SJCRH30 (cell line): ENCODE measurements around the gene CEP162. TPM values are rescaled to one million over a fixed set of nuclear protein-coding genes. Genes with fewer than 3 reads are reported as not detected.
"Not testable (repeated sequence)": the region's sequence is repeated elsewhere in the genome, so short reads cannot be mapped to it uniquely, and the experiment has no call there.

Experiments used
- DNase-seq, 2 experiments: peaks; one replicate each; pipeline ENCODE4 v3.0.0-alpha.2; 2015 to 2020
- H3K27ac ChIP-seq: fragments of 250-450 bp; sonication (Bioruptor Pico); 2 replicates; pipeline ENCODE4 v1.5.1; 2020; ENCODE audit warnings: mild to moderate bottlenecking, moderate library complexity
- H3K27me3 ChIP-seq: fragments of 250-450 bp; sonication (Bioruptor Pico); 2 replicates; pipeline ENCODE4 v1.5.1; 2020; ENCODE audit warnings: mild to moderate bottlenecking, moderate library complexity
- H3K36me3 ChIP-seq: fragments of 250-450 bp; sonication (Bioruptor Pico); 2 replicates; pipeline ENCODE4 v1.5.1; 2020; ENCODE audit warnings: mild to moderate bottlenecking, moderate library complexity
- H3K4me1 ChIP-seq: fragments of 250-450 bp; sonication (Bioruptor Pico); 2 replicates; pipeline ENCODE4 v1.5.1; 2020; ENCODE audit warnings: mild to moderate bottlenecking, moderate library complexity
- H3K4me3 ChIP-seq: fragments of 250-450 bp; sonication (Bioruptor Pico); 2 replicates; pipeline ENCODE4 v1.5.1; 2020; ENCODE audit warnings: mild to moderate bottlenecking, moderate library complexity
- H3K9me3 ChIP-seq: fragments of 250-450 bp; sonication (Bioruptor Pico); replicated peaks from 2 replicates; pipeline ENCODE4 v1.5.1; 2020; ENCODE audit warnings: mild to moderate bottlenecking, moderate library complexity
- total RNA-seq: library from RNA; depleted of rRNA; stranded (reverse); fragments of >200 nt; shearing (Covaris generic); gene quantifications from 2 replicates; pipeline ENCODE4 v1.2.3, GENCODE V29; 2014

CEP162 gene
- total RNA-seq, 1 experiment from 2014 or later = 8.3 TPM

DNA sequence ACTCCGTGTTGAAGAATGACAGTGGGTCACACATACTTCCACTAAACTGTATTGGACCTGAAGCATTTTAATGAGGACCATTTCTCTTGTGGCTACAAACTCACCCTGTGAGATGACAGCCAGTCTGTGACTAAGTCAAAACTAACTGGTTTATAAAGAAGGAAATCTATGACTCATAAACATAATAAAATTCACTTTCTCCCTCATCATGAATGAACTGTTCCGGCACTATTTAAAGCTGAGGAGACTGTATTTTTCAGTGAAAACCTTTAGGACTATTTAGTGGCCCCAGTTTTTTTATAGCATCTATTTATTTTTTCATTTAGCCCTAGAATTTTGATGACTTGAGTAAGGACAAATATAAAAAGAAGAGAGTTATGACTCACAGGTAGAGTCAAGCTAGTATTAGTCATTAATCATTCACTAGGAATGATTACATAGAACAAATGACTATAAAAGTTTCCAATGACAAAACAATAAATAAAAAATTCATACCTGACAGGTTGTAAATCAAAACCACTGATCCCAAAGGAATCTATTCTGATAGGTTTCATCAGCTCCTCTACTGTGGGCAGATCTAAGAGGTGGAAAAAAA is 34.2 kb downstream of the CEP162 start:
- no peaks in the 10 kb centered on the region for H3K4me1 ChIP-seq
- H3K27ac ChIP-seq = no peak overlapping the region
- peaks cover 24% of the 10 kb centered on the region for H3K36me3 ChIP-seq
- no peaks in the 10 kb centered on the region for H3K9me3 ChIP-seq
- H3K27me3 ChIP-seq = no peaks in the 10 kb centered on the region
- no peak for DNase-seq
- H3K4me3 ChIP-seq = no peak overlapping the region

DNA sequence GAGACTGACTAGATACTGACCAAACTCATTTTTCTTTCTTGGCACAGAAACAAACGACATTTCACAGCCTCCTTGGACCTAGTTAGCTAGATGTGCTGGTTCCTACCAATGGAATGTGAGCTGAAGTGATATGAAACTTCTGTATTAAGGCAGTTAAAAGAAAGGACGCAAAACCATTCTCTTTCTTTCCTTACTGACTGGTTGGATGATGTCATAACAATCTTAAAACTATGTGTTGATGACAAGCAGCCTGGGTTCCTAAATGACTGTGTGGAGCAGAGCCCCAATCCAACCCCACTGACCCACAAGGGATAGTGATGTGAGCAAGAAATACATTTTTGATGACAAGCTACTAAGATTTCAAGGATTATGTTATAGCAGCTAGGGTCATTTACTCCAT is 35.6 kb downstream of the CEP162 start:
- H3K4me3 ChIP-seq = no peak overlapping the region
- peaks cover 24% of the 10 kb centered on the region for H3K36me3 ChIP-seq
- DNase-seq = no peak
- no peaks in the 10 kb centered on the region for H3K9me3 ChIP-seq
- H3K4me1 ChIP-seq = no peaks in the 10 kb centered on the region
- H3K27me3 ChIP-seq = no peaks in the 10 kb centered on the region
- H3K27ac ChIP-seq = no peak overlapping the region

DNA sequence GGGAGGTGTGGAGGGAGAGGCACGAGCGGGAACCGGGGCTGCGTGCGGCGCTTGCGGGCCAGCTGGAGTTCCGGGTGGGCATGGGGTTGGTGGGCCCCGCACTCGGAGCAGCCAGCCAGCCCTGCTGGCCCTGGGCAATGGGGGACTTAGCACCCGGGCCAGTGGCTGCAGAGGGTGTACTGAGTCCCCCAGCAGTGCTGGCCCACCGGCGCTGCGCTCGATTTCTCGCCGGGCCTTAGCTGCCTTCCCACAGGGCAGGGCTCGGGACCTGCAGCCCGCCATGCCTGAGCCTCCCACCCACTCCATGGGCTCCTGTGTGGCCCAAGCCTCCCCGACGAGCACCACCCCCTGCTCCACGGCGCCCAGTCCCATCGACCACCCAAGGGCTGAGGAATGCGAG is 38.1 kb downstream of the CEP162 start:
- not testable (repeated sequence) for H3K9me3 ChIP-seq, DNase-seq, H3K27ac ChIP-seq, H3K4me3 ChIP-seq, H3K4me1 ChIP-seq, H3K27me3 ChIP-seq
- H3K36me3 ChIP-seq = peaks cover 21% of the 10 kb centered on the region

DNA sequence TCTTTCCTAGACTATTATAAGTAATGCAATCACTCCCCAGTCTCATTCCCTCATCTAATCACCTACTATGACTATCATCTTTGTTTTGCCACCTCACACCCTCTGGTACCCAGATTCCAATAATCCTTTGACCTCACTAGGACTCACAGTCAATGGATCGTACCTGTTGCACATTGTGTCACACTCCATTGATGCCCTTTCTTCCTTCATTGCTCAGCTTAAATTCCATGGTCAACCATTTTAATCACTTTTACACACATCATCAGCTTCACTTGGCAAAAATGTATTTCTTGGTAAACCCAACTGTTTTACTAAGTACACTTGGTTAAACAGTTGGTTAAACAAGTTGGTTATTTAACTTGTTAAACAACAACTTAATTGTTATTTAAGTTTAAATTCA is 44.0 kb downstream of the CEP162 start:
- Histone ChIP-seq H3K9me3 (no peaks in the 10 kb centered on the region; the same call in 1 of the 2 replicates), H3K36me3 (no peaks in the 10 kb centered on the region; the same call in 1 of the 2 replicates), H3K4me3 (no peak overlapping the region), H3K27ac (no peak overlapping the region), H3K27me3 (no peaks in the 10 kb centered on the region), H3K4me1 (no peaks in the 10 kb centered on the region)
- no peak for DNase-seq

DNA sequence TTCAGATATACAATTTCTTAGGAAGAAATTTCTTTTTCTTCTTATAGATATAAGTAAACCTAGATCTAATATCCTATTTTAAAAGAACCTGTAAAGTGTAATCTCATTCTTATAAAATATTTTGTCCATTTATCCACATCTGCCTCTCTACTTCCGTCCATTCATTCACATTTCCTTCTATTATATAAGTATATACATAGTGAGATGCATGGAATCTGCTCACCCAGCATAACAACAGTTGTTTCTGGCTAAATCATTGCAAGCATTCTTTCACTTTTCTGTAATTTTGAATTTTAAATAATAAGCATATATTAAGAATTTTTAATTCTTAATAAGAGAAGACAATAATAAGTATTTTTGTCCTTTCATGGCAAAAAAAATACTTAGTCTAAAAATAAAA is 45.4 kb downstream of the CEP162 start:
- no peak for DNase-seq
- no peaks in the 10 kb centered on the region for H3K27me3 ChIP-seq

DNA sequence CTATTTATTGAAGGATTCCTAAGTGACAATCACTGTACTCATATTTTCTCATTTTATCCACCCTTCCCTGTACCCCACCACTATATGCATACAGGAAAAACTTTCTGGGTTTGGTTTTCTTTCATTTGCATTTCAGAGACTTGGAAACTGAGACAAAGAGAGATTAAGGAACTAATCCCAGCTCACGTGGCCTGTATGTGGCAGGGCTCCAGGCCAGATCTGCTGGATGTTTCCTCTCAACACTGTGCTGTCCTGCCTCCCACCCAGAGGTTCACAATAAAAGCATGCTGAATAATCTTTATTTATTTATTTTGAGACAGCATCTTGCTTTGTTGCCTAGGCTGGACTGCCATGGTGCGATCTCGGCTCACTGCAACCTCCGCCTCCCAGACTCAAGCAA is 50.2 kb downstream of the CEP162 start:
- Histone ChIP-seq H3K36me3 (peaks cover 11% of the 10 kb centered on the region; the same call in 1 of the 2 replicates), H3K9me3 (no peaks in the 10 kb centered on the region; the same call in 1 of the 2 replicates), H3K4me3 (no peak overlapping the region), H3K27me3 (no peaks in the 10 kb centered on the region), H3K4me1 (no peaks in the 10 kb centered on the region), H3K27ac (no peak overlapping the region)
- DNase-seq = no peak

More for the DNA sequence above, 45.4 kb downstream of the CEP162 start:
- Histone ChIP-seq H3K9me3 (no peaks in the 10 kb centered on the region; the same call in 1 of the 2 replicates), H3K4me1 (no peaks in the 10 kb centered on the region), H3K36me3 (no peaks in the 10 kb centered on the region; the same call in 1 of the 2 replicates), H3K27ac (no peak overlapping the region), H3K4me3 (no peak overlapping the region)

DNA sequence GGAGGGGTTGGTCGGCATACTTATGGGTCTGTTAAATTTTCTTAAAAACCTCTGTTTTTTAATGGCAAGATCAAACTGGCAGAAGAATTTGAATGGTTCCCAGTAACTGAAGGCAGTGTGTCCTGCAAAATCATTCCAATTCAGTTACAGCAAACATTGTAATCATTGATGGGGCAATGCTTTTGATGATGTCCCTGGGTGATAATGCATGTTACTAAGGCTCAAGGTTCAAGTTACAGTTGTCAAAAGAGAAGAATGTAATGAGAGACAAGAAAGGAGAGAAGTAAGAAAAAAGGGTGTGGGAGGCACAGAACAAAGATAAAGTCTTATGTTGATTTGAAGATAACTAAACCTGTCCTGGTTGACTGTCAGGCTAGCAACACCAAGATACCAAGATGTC is 54.9 kb downstream of the CEP162 start:
- Histone ChIP-seq H3K4me1 (no peaks in the 10 kb centered on the region), H3K27ac (no peak overlapping the region), H3K36me3 (peaks cover 17% of the 10 kb centered on the region; the same call in 1 of the 2 replicates), H3K27me3 (no peaks in the 10 kb centered on the region), H3K4me3 (no peak overlapping the region), H3K9me3 (no peaks in the 10 kb centered on the region)
- no peak for DNase-seq

DNA sequence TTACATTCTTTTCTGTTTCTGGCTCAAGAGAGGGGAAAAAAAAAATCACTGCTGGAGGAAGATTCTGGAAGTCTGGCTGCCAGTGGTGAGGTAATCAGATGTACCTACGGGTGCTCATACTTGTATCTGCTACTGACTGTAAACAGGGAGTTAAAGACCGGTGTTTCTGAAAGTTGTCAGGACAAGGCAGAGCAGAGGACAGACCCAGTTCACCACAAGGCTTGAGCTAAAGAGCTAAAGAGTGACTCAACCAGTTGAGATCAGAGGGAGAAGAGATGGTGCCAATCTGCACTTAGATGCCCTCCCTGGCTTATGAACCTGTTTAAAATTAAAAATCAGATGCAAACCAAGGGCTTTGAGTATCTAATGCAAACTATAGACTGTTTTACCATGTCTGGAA is 55.4 kb downstream of the CEP162 start:
- no peak for DNase-seq
- Histone ChIP-seq H3K36me3 (peaks cover 17% of the 10 kb centered on the region; the same call in 1 of the 2 replicates), H3K27ac (no peak overlapping the region), H3K27me3 (no peaks in the 10 kb centered on the region), H3K4me3 (no peak overlapping the region), H3K9me3 (no peaks in the 10 kb centered on the region), H3K4me1 (no peaks in the 10 kb centered on the region)

DNA sequence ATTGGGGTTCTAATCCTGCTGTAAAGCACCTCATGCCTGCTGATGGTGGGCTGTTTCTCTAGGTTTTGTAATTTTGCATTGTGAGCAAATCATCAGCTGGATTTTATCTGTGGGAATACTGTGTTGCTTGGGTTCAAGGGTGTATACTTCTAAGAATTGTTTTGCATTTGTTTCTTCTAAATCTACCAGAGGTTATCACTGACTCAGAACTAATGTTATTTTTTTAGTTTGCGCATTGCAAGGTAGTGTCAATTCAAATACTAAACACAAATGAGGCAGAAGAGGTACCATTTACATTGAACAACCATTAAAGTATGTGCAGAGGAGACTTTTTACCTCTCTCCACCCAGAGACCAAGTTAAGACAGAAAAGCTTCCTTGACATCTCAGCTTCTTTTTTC is 60.0 kb downstream of the CEP162 start:
- Histone ChIP-seq H3K4me3 (no peak overlapping the region), H3K4me1 (no peaks in the 10 kb centered on the region), H3K9me3 (no peaks in the 10 kb centered on the region), H3K27ac (no peak overlapping the region), H3K27me3 (no peaks in the 10 kb centered on the region), H3K36me3 (peaks cover 6% of the 10 kb centered on the region)
- DNase-seq = no peak

DNA sequence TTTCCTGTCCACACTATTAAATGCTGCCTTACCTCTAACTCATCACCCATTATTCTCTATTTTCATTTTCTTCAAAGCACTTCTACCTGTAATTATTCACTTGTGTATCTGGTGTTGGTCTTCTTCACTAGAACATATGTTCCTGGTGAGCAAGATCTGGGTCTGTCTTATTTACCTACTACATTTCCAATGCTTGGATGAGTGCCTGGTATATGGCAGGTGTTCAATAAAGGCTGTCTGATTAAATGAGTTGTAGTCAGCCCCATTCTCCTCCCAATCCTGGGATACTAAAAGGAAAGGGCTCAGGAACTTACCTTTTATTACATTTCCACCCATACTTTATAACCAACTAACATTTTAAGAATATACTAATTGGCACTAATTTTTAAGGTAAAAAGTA is 61.0 kb downstream of the CEP162 start:
- Histone ChIP-seq H3K27ac (no peak overlapping the region), H3K36me3 (peaks cover 6% of the 10 kb centered on the region), H3K4me1 (no peaks in the 10 kb centered on the region), H3K27me3 (no peaks in the 10 kb centered on the region), H3K4me3 (no peak overlapping the region), H3K9me3 (no peaks in the 10 kb centered on the region)
- DNase-seq = no peak

DNA sequence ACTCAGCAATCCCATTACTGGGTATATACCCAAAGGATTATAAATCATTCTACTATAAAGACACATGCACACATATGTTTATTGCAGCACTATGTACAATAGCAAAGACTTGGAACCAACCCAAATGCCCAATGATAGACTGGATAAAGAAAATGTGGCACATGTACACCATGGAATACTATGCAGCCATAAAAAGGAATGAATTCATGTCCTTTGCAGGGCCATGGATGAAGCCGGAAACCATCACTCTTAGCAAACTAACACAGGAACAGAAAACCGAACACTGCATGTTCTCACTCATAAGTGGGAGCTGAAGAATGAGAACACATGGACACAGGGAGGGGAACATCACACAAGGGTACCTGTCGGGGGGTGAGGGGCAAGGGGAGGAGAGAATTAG is 63.1 kb downstream of the CEP162 start:
- not testable (repeated sequence) for H3K4me1 ChIP-seq, H3K27ac ChIP-seq, H3K9me3 ChIP-seq, H3K27me3 ChIP-seq, DNase-seq, H3K4me3 ChIP-seq
- H3K36me3 ChIP-seq = peaks cover 10% of the 10 kb centered on the region

DNA sequence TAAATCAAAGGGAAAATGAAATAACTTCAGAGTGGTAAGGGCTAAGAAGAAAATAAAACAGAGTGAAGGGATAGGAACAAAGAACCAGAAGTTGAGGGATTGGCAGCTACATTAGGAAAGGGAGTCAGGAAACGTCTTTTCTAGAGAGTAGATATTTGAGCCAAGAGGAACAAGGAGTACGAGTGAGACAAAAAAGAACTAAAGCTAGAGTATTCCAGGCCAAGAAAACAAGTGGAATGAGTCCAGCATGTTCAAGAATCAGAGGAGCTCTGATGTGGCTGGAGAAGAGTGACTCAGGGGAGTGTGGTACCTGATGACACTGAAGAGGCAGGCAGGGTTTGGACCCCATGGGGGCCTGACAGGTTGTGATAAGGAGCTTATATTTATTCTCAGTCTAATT is 66.3 kb downstream of the CEP162 start:
- Histone ChIP-seq H3K9me3 (no peaks in the 10 kb centered on the region), H3K4me1 (no peaks in the 10 kb centered on the region), H3K4me3 (no peak overlapping the region), H3K27ac (no peak overlapping the region), H3K36me3 (peaks cover 6% of the 10 kb centered on the region; the same call in 1 of the 2 replicates), H3K27me3 (no peaks in the 10 kb centered on the region)
- DNase-seq = no peak

DNA sequence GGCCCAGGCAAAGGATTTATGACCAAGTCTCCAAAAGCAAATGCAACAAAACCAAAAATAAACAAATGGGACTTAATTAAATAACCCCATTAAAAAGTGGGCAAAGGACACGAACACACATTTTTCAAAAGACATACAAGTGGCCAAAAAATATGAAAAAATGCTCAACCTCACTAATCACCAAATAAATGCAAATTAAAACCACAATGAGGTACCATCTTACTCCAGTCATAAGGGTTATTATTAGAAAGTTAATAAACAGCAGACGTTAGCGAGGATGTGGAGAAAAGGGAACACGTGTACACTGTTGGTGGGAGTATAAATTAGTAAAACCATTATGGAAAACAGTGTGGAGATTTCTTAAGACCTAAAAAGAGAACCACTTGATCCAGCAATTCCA is 71.1 kb downstream of the CEP162 start:
- H3K36me3 ChIP-seq = peaks cover 9% of the 10 kb centered on the region; the same call in 1 of the 2 replicates
- no peaks in the 10 kb centered on the region for H3K9me3 ChIP-seq
- no peak overlapping the region for H3K4me3 ChIP-seq
- DNase-seq = no peak
- H3K4me1 ChIP-seq = no peaks in the 10 kb centered on the region
- H3K27me3 ChIP-seq = no peaks in the 10 kb centered on the region
- no peak overlapping the region for H3K27ac ChIP-seq

DNA sequence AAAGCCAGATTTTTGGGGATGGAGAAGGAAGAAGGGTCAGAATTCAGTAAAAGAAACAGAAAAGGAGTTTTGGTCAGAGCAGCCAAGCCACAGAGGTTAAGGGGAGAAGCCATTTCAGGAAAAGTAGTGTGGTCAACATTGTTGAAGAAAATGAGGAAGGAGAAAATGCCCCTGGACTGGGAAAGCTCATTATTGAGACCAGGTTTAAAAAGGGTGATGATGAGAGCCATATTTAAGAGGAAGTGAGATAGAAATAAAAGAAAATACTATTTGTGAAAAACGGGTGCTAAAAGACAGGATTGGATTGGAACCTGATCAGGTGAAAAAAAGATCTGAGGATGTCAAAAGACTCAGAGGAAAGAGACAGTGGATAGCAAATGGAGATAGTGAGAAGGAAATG is 75.8 kb downstream of the CEP162 start:
- Histone ChIP-seq H3K9me3 (no peaks in the 10 kb centered on the region), H3K4me1 (peaks cover 12% of the 10 kb centered on the region)
- DNase-seq = no peak

DNA sequence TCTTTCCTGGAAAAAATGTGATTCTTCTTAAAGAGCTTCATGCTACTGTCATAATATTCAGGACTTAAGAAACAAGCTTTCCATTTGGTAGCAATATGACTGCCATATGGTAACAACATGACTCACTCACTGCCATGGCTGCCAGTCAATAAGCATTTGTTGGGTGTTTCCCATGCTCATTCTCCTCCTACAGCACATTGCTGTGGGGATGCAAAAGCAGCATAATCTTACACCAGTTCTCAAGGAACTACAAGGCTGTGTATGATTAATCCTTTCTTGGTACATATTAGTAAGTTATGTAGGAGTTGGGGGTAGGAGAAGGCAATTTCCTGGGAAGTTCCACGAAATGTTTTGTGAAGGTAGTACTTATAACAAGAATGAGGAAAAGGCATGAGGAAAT is 76.7 kb downstream of the CEP162 start:
- no peak overlapping the region for H3K27ac ChIP-seq
- peaks cover 5% of the 10 kb centered on the region for H3K36me3 ChIP-seq
- H3K4me3 ChIP-seq = no peak overlapping the region
- peaks cover 12% of the 10 kb centered on the region for H3K4me1 ChIP-seq
- peak in 1 of 2 experiments; percentile 24 for DNase-seq
- no peaks in the 10 kb centered on the region for H3K9me3 ChIP-seq
- H3K27me3 ChIP-seq = no peaks in the 10 kb centered on the region

More for the DNA sequence above, 75.8 kb downstream of the CEP162 start:
- Histone ChIP-seq H3K4me3 (no peak overlapping the region), H3K27me3 (no peaks in the 10 kb centered on the region), H3K27ac (no peak overlapping the region), H3K36me3 (peaks cover 5% of the 10 kb centered on the region)

DNA sequence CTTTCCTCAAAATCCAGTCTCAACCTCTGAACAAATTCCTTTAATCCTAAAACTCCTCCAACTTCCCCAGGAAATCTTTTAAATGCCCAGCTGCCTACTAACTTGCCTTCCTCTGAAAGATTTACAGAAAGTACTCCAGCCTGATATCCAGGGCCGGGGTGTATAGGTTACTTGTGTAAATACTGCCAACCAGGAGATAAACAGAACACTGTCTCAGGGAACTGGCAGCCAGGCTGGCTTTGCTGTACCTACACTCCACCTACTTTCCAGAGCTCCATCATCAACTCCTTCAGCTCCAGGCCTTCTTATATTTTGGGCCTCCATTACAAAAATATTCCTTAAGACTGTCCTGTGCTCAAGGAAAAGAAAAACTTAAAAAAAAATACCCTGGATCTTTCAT is 85.9 kb downstream of the CEP162 start:
- no peak for DNase-seq
- H3K36me3 ChIP-seq = peaks cover 3% of the 10 kb centered on the region; the same call in 1 of the 2 replicates
- H3K27me3 ChIP-seq = no peaks in the 10 kb centered on the region
- H3K4me1 ChIP-seq = no peaks in the 10 kb centered on the region
- no peak overlapping the region for H3K4me3 ChIP-seq
- H3K9me3 ChIP-seq = no peaks in the 10 kb centered on the region
- H3K27ac ChIP-seq = no peak overlapping the region
